Keratinocyte (primary cell): ENCODE results near the gene RNF144A. TPM values are rescaled to one million over a fixed set of nuclear protein-coding genes. Genes with fewer than 3 reads are reported as not detected.

Experiments
- DNase-seq: peaks from one replicate; pipeline ENCODE4 v3.0.0-alpha.2; 2011; ENCODE audit warnings: low read depth, missing footprints, low spot score
- FAIRE-seq: peaks from 2 replicates; lab custom pipeline; 2011; peaks lifted over from hg19 to GRCh38; lab: Jason Lieb, UNC
- H2AFZ ChIP-seq: 2 replicates; pipeline ENCODE4 v1.6.0; 2012; ENCODE audit warnings: low read length, control low read depth, inconsistent platforms; ENCODE audit not compliant: control insufficient read depth
- H3K27ac ChIP-seq: 2 replicates; pipeline ENCODE4 v1.5.1; 2011; ENCODE audit warnings: low read length; ENCODE audit not compliant: control insufficient read depth, insufficient read depth
- H3K27me3 ChIP-seq: 3 replicates; pipeline ENCODE4 v1.6.0; 2011; ENCODE audit warnings: low read length; ENCODE audit not compliant: control insufficient read depth, insufficient read depth; ENCODE audit errors: extremely low read depth
- H3K36me3 ChIP-seq, 2 experiments: 2 replicates in 1 of 2; 3 replicates in 1 of 2; pipeline ENCODE4 v1.5.1; 2011; ENCODE audit warnings: low read length in 2 of 2, mild to moderate bottlenecking in 1 of 2; ENCODE audit not compliant: control insufficient read depth in 2 of 2, insufficient read depth in 2 of 2; ENCODE audit errors: extremely low read depth in 1 of 2
- H3K4me1 ChIP-seq: 3 replicates; pipeline ENCODE4 v1.5.1; 2011; ENCODE audit warnings: low read length; ENCODE audit not compliant: control insufficient read depth, insufficient read depth; ENCODE audit errors: extremely low read depth
- H3K4me2 ChIP-seq: 3 replicates; pipeline ENCODE4 v1.6.0; 2011; ENCODE audit warnings: low read depth, low read length; ENCODE audit not compliant: control insufficient read depth, insufficient read depth; ENCODE audit errors: extremely low read depth
- H3K4me3 ChIP-seq, 3 experiments: fragments of 200-600 bp in 1 of 3; sonication (generic) in 1 of 3; 2 replicates in 2 of 3; 3 replicates in 1 of 3; pipeline ENCODE4 v1.5.1; 2011 to 2016; ENCODE audit warnings: low read length in 3 of 3, mild to moderate bottlenecking in 3 of 3, control low read depth in 2 of 3, inconsistent platforms in 1 of 3, low read depth in 1 of 3, mixed read lengths in 1 of 3, mixed run types in 1 of 3, moderate library complexity in 1 of 3; ENCODE audit not compliant: control insufficient read depth in 2 of 3, insufficient read depth in 2 of 3; ENCODE audit errors: extremely low read depth in 1 of 3
- H3K79me2 ChIP-seq: 2 replicates; pipeline ENCODE4 v1.6.0; 2012; ENCODE audit warnings: low read length; ENCODE audit not compliant: control insufficient read depth, insufficient read depth
- H3K9ac ChIP-seq: 3 replicates; pipeline ENCODE4 v1.6.0; 2011; ENCODE audit warnings: low read length; ENCODE audit not compliant: control insufficient read depth, insufficient read depth; ENCODE audit errors: extremely low read depth
- H3K9me1 ChIP-seq: 3 replicates; pipeline ENCODE4 v1.6.0; 2011; ENCODE audit warnings: low read length; ENCODE audit not compliant: control insufficient read depth, insufficient read depth; ENCODE audit errors: extremely low read depth
- H3K9me3 ChIP-seq: 2 replicates; pipeline ENCODE4 v1.5.1; 2012; ENCODE audit warnings: low read depth, low read length; ENCODE audit not compliant: control insufficient read depth
- H4K20me1 ChIP-seq: 3 replicates; pipeline ENCODE4 v1.6.0; 2011; ENCODE audit warnings: low read length; ENCODE audit not compliant: control insufficient read depth, insufficient read depth; ENCODE audit errors: extremely low read depth
- EZH2 ChIP-seq: IDR thresholded peaks from one replicate; pipeline ENCODE4 v1.6.1; 2012; ENCODE audit warnings: inconsistent platforms, mild to moderate bottlenecking, low read length, moderate library complexity
- dilution Hi-C: fragments of 300-500 bp; cut with MboI; formaldehyde crosslinking; loops from one replicate; pipeline ENCODE4 v1.7.0; 2020; ENCODE audit warnings: low sequenced_read_pairs; ENCODE audit not compliant: extremely low pct_ligation_motif_present
- polyA plus RNA-seq, 5 experiments: library from polyadenylated mRNA; depleted of rRNA in 3 of 5; stranded (reverse) in 3 of 5; stranded (forward) in 1 of 5; unstranded in 1 of 5; fragments of >200 nt; gene quantifications; 1 replicate in 1 of 5; 2 replicates in 3 of 5; 3 replicates in 1 of 5; pipeline versions ENCODE4 v1.2.1 to v1.2.3, GENCODE V29; 2011 to 2012; ENCODE audit warnings: missing spikeins in 2 of 5, low read depth in 1 of 5, low replicate concordance in 1 of 5
- TF ChIP-seq, protein P1 (sequence below), 3 experiments: IDR thresholded peaks in 1 of 3; conservative IDR thresholded peaks in 1 of 3; optimal IDR thresholded peaks in 1 of 3; 2 replicates in 2 of 3; 3 replicates in 1 of 3; pipeline versions ENCODE3 to v1.5.1; 2011; ENCODE audit warnings: low read length in 3 of 3, mild to moderate bottlenecking in 3 of 3, moderate library complexity in 2 of 3, control low read depth in 1 of 3, inconsistent platforms in 1 of 3; ENCODE audit not compliant: insufficient read depth in 2 of 3; ENCODE audit errors: extremely low read depth in 1 of 3

Gene RNF144A
- polyA plus RNA-seq, 1 donor (not counting 4 experiments of a cell fraction or from before 2014, with no cell fraction given) = 1.4 TPM

DNA sequence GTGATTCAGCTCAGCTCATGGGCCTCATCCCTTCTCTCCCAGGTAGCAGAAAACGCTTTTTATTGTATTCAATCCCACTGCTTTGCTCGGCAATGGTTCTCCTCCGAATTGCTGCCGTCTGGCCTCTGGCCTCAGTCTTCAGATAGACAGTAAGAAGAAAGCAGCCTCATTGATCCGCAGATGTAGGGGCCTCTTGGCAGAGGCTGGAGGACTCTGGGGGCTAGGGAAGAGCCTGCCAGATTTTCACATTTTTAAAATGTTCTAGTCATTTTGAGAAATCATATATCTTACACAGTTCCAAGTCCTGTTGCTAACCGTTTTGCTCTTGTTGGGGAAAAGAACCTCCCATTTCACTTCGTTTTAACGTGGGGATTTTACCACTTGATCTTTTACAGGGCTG lies 123.3 kb downstream of the RNF144A start:
- H3K36me3 ChIP-seq = no peaks in the 10 kb centered on the region
- no peak overlapping the region for H3K27ac ChIP-seq
- no peak for FAIRE-seq
- H3K27me3 ChIP-seq = no peaks in the 10 kb centered on the region
- no peaks in the 10 kb centered on the region for H3K9me1 ChIP-seq
- no peak overlapping the region for H3K4me3 ChIP-seq
- H3K4me2 ChIP-seq = no peak overlapping the region
- DNase-seq = no peak
- H3K4me1 ChIP-seq = no peaks in the 10 kb centered on the region
- no peaks in the 10 kb centered on the region for H4K20me1 ChIP-seq
- H3K9me3 ChIP-seq = no peaks in the 10 kb centered on the region
- H2AFZ ChIP-seq = no peak overlapping the region
- TF ChIP-seq, protein P1, sequence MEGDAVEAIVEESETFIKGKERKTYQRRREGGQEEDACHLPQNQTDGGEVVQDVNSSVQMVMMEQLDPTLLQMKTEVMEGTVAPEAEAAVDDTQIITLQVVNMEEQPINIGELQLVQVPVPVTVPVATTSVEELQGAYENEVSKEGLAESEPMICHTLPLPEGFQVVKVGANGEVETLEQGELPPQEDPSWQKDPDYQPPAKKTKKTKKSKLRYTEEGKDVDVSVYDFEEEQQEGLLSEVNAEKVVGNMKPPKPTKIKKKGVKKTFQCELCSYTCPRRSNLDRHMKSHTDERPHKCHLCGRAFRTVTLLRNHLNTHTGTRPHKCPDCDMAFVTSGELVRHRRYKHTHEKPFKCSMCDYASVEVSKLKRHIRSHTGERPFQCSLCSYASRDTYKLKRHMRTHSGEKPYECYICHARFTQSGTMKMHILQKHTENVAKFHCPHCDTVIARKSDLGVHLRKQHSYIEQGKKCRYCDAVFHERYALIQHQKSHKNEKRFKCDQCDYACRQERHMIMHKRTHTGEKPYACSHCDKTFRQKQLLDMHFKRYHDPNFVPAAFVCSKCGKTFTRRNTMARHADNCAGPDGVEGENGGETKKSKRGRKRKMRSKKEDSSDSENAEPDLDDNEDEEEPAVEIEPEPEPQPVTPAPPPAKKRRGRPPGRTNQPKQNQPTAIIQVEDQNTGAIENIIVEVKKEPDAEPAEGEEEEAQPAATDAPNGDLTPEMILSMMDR (optimal IDR thresholded peaks at IDR 0.05 in 1 of 3, IDR thresholded peaks at IDR 0.05 in 1 of 3, conservative IDR thresholded peaks at IDR 0.05 in 1 of 3; ENCODE audit: extremely low read depth in 1 of 3, insufficient read depth in 2 of 3, low read length in 3 of 3) = no peak
- no peak for TF ChIP-seq EZH2
- no peaks in the 10 kb centered on the region for H3K79me2 ChIP-seq
- dilution Hi-C loops = no loop called here
- no peak overlapping the region for H3K9ac ChIP-seq

DNA sequence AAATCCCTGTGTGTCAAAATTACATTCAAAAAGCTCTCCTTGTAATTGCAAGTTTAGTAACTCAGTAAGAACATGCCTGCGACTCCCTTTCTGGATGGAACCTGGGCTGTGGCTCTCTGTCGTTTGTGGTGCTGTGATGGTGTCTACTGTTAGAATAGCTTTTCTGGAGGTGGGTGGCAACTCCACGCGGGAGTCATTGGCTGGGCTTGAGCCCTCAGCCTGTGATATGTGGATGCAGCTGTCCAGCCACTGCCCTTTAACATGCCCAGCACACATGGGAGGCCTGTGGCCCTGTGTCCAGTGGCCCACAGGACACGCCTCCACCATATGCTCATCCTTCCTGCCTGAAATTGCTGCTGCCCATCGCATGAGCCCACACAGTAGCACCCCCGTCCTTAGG lies 124.2 kb downstream of the RNF144A start:
- TF ChIP-seq, protein P1 (optimal IDR thresholded peaks at IDR 0.05 in 1 of 3, IDR thresholded peaks at IDR 0.05 in 1 of 3, conservative IDR thresholded peaks at IDR 0.05 in 1 of 3; ENCODE audit: extremely low read depth in 1 of 3, insufficient read depth in 2 of 3, low read length in 3 of 3) = no peak
- TF ChIP-seq EZH2 = no peak
- dilution Hi-C loops = no loop called here
- Histone ChIP-seq H4K20me1 (no peaks in the 10 kb centered on the region), H3K9me3 (no peaks in the 10 kb centered on the region), H3K27ac (no peak overlapping the region), H2AFZ (no peak overlapping the region), H3K9ac (no peak overlapping the region), H3K9me1 (no peaks in the 10 kb centered on the region), H3K4me2 (no peak overlapping the region), H3K36me3 (no peaks in the 10 kb centered on the region), H3K79me2 (no peaks in the 10 kb centered on the region), H3K27me3 (no peaks in the 10 kb centered on the region), H3K4me1 (no peaks in the 10 kb centered on the region), H3K4me3 (no peak overlapping the region)
- no peak for DNase-seq
- FAIRE-seq = no peak
